ENCODE data around the gene MLXIP. TPM values are rescaled to one million over a fixed set of nuclear protein-coding genes. Genes with fewer than 3 reads are reported as not detected.
A peak's percentile ranks its signal among the peaks of the same experiment; 100 is the strongest.

Gene MLXIP
- total and polyA plus RNA-seq, 2 experiments from 2014 or later = 16.2 to 23.0 TPM

DNA sequence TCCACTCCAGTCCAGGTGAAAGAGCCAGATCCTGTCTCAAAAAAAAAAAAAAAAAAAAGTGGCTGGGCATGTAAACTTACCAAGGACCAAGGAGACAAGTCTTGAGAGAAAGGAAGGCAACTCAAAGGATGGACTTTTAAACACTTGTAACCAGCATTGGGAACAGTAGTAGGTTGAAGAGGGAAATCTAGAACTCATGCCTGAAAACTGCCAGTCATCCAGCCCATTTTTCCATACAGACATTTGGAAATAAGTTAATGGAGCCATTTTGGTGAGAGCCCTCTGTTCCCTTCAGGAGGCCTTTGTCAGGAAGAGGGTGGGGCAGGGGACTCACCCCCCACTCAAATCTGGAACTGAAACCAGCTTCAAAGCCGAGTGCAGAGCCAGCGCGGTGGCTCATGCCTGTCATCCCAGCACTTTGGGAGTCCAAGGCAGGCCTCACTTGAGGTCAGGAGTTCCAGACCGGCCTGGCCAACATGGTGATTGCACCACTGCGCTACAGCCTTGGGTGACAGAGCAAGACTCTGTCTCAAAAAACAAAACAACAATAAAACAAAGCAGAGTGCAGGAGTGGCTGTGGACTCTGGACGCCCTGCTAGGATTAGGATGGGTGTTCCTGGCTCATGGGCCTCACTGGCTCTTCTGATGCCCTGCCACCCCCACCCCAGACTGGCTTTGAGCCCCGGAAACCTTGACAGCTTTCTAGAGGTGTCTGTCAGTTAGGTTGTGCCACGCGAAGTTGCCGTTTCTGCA lies 1.6 kb upstream of the MLXIP start (continued):
- TF ChIP-seq, protein P1, sequence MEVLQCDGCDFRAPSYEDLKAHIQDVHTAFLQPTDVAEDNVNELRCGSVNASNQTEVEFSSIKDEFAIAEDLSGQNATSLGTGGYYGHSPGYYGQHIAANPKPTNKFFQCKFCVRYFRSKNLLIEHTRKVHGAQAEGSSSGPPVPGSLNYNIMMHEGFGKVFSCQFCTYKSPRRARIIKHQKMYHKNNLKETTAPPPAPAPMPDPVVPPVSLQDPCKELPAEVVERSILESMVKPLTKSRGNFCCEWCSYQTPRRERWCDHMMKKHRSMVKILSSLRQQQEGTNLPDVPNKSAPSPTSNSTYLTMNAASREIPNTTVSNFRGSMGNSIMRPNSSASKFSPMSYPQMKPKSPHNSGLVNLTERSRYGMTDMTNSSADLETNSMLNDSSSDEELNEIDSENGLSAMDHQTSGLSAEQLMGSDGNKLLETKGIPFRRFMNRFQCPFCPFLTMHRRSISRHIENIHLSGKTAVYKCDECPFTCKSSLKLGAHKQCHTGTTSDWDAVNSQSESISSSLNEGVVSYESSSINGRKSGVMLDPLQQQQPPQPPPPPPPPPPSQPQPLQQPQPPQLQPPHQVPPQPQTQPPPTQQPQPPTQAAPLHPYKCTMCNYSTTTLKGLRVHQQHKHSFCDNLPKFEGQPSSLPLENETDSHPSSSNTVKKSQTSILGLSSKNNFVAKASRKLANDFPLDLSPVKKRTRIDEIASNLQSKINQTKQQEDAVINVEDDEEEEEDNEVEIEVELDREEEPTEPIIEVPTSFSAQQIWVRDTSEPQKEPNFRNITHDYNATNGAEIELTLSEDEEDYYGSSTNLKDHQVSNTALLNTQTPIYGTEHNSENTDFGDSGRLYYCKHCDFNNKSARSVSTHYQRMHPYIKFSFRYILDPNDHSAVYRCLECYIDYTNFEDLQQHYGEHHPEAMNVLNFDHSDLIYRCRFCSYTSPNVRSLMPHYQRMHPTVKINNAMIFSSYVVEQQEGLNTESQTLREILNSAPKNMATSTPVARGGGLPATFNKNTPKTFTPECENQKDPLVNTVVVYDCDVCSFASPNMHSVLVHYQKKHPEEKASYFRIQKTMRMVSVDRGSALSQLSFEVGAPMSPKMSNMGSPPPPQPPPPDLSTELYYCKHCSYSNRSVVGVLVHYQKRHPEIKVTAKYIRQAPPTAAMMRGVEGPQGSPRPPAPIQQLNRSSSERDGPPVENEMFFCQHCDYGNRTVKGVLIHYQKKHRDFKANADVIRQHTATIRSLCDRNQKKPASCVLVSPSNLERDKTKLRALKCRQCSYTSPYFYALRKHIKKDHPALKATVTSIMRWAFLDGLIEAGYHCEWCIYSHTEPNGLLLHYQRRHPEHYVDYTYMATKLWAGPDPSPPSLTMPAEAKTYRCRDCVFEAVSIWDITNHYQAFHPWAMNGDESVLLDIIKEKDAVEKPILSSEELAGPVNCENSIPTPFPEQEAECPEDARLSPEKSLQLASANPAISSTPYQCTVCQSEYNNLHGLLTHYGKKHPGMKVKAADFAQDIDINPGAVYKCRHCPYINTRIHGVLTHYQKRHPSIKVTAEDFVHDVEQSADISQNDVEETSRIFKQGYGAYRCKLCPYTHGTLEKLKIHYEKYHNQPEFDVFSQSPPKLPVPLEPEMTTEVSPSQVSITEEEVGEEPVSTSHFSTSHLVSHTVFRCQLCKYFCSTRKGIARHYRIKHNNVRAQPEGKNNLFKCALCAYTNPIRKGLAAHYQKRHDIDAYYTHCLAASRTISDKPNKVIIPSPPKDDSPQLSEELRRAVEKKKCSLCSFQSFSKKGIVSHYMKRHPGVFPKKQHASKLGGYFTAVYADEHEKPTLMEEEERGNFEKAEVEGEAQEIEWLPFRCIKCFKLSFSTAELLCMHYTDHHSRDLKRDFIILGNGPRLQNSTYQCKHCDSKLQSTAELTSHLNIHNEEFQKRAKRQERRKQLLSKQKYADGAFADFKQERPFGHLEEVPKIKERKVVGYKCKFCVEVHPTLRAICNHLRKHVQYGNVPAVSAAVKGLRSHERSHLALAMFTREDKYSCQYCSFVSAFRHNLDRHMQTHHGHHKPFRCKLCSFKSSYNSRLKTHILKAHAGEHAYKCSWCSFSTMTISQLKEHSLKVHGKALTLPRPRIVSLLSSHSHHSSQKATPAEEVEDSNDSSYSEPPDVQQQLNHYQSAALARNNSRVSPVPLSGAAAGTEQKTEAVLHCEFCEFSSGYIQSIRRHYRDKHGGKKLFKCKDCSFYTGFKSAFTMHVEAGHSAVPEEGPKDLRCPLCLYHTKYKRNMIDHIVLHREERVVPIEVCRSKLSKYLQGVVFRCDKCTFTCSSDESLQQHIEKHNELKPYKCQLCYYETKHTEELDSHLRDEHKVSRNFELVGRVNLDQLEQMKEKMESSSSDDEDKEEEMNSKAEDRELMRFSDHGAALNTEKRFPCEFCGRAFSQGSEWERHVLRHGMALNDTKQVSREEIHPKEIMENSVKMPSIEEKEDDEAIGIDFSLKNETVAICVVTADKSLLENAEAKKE (CRISPR knock-in tag; IDR thresholded peaks at IDR 0.05) = no peak
- no peak for TF ChIP-seq ZNF331 (CRISPR knock-in tag; IDR thresholded peaks at IDR 0.05; ENCODE audit: low read depth)

DNA sequence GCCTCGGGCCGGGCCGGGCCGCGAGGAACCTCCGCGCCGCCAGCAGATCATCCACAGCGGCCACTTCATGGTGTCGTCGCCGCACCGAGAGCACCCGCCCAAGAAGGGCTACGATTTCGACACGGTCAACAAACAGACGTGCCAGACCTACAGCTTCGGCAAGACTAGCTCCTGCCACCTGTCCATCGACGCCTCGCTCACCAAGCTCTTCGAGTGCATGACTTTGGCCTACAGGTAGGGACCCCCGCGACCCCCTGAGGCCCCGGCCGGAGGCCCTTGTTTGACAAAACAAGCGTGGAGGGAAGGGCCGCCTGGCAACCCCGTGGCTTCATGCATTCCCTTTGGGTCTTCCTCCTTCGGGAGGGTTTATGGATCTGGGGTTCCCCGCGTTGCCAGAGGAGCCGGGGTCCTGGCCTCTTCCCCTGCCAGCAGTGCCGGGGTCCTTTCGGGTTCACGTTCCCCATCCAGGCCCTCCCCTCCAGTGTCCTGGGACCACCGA lies 526 bp downstream of the MLXIP start:
- no peak overlapping the region for H3K27ac ChIP-seq (ENCODE audit: low read depth)
- peak; percentile 62 for DNase-seq (ENCODE audit: low spot score)
- Mint-ChIP-seq H3K36me3 (ENCODE audit: low read depth) (no peaks in the 10 kb centered on the region), H3K4me3 (peak overlapping the region; percentile 83), H3K27me3 (ENCODE audit: insufficient read depth, low read depth, poor library complexity) (peaks cover 19% of the 10 kb centered on the region), H3K27ac (no peak overlapping the region), H3K9me3 (no peaks in the 10 kb centered on the region; the same call in 2 of the 3 replicates), H3K4me1 (peaks cover 25% of the 10 kb centered on the region)
- peak overlapping the region; percentile 72 for H3K4me3 ChIP-seq
- H3K27me3 ChIP-seq (ENCODE audit: insufficient read depth) = peaks cover 21% of the 10 kb centered on the region
- ATAC-seq = peak; percentile 10
- peaks cover 40% of the 10 kb centered on the region for H3K79me2 ChIP-seq (replicated peaks; ENCODE audit: insufficient read depth)
- no peaks in the 10 kb centered on the region for H3K9me2 ChIP-seq (ENCODE audit: insufficient read depth)
- 0 out of 2 replicates have a peak, but pooled peaks cover 3% of the 10 kb centered on the region for H3F3A ChIP-seq (replicated peaks; ENCODE audit: low read depth)
- peaks cover 17% of the 10 kb centered on the region; the same call in 1 of the 2 replicates for H4K20me1 ChIP-seq (replicated peaks; ENCODE audit: insufficient read depth)
- 0 out of 2 replicates have a peak overlapping the region, but pooled peaks have one; percentile 47 for H2AFZ ChIP-seq
- no peaks in the 10 kb centered on the region for H3K36me3 ChIP-seq (ENCODE audit: insufficient read depth)
- peak overlapping the region; percentile 82 for H3K4me2 ChIP-seq
- H3K4me1 ChIP-seq (ENCODE audit: insufficient read depth) = peaks cover 26% of the 10 kb centered on the region; the same call in 1 of the 2 replicates
- peak; percentile 5; the same call in 1 of the 2 replicates for TF ChIP-seq CREB1 (CRISPR knock-in tag; IDR thresholded peaks at IDR 0.05; ENCODE audit: low read depth)
- no peak for TF ChIP-seq NANOG (IDR thresholded peaks at IDR 0.05; ENCODE audit: borderline replicate concordance)
